Myocyte (in vitro differentiated cells): ENCODE results near the gene KCNQ2. TPM values are rescaled to one million over a fixed set of nuclear protein-coding genes. Genes with fewer than 3 reads are reported as not detected.

Source experiments
- DNase-seq: peaks from one replicate; pipeline ENCODE4 v3.0.0-alpha.2; 2012; ENCODE audit warnings: low read depth
- total RNA-seq: library from RNA; depleted of rRNA; stranded (reverse); fragments of >200 nt; gene quantifications from 2 replicates; pipeline ENCODE4 v1.2.3, GENCODE V29; 2014

Gene KCNQ2
- total RNA-seq, 1 donor from 2014 or later = not detected

DNA sequence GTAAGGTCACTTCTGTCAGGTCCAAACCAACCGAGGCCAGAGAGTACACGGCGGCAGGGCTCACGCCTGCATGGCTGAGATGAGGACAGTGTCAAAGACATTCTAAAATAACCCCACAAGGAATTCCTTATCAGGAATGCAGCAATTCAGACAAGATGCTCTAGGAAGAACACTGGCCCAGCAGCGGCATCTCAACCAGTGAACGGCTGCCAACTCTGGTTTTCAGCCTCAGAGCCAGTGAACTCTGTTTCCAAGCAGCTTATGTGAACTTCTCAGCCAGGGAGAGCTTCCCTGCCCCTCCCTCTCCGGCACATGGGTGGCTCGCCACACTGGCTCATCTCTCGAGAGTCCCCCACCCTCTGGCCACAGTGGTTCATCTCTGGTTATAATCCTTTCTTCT, 36.9 kb downstream of the KCNQ2 start:
- no peak for DNase-seq

DNA sequence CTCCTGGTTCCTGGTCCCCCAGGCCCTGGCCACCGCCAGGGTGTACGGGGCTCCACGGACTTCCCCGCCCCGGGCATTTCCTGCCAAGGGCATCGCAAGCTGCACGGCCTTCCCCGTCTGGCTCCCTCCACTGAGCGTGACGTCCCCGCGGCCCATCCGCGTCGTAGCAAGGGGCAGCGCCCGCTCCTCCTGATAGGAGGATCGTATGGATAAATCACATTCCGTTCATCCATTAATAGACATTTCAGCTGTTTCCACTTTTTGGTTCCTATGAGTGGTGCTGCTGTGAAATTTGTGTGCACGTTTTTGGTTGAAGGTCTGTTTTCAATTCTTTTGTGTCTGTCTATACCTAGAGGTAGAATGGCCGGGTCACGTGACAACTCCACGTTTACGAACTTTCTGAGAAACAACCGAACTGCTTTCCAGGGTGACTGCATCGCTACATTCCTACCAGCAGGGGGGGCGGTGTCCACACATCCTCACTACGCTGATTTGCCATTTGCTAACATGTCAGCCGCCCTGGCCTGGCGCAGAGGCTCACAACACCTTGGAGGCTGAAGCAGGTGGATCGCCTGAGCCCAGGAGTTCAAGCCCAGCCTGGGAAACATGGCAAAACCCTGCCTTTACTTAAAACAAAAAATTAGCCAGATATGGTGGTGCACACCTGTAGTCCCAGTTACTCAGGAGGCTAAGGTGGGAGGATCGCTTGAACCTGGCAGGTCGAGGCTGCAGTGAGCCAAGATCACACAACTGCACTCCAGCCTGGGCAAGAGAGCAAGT, 37.7 kb downstream of the KCNQ2 start:
- DNase-seq = no peak

DNA sequence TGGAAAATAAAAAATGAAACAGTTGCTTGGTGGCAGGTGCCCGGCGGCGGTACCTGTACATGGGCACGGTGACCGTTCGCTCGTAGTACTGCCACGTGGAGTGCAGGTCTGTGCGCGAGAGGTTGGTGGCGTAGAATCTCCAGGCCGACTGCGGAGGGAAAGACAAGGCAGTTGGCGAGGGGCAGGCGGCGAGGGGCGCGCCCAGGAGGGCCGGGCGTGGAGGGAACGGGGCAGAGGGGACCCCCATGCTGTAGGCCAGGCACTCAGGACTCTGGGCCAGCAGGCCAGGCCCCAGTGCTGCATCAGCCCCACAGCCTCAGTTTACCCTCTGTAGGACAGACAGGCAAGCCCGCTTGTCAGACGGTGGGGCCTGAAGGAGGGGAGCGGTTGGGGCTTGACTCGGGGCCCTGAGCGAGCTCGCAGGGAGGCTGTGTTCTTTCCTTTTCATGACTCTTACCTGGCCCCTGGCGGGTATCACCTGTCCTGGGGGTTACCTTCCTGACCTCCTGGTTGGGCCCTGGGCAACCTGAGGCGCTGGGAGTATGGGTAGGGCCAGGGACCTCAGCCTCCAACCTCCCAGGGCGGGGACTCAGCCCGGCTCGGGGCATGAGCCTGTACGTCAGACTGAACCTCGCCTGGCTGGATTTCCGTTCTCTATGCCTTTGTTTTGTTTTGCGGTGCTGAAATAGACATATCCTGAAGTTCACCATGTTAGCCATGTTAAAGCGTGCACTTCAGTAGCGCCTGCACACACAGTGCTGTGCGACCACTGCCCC, 38.5 kb downstream of the KCNQ2 start:
- no peak for DNase-seq

DNA sequence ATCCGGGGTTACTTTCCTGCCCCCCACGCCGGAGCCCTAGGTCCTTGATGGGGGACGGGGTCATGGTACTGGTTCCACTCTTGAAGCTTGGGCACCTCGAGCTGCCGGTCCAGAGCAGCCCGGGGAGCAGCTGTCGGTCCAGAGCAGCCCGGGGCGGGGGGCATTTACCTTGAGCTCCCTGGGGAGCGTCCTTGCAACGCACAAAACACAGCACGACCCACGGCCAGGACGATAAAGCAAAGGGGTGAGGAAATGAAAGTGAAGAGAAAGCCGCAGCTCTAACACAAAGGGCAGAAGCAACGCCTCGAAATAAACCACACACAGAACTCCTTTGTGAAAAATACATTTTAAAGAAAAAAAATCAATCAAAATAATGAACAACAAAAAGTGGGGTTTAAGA, 39.1 kb downstream of the KCNQ2 start:
- no peak for DNase-seq

DNA sequence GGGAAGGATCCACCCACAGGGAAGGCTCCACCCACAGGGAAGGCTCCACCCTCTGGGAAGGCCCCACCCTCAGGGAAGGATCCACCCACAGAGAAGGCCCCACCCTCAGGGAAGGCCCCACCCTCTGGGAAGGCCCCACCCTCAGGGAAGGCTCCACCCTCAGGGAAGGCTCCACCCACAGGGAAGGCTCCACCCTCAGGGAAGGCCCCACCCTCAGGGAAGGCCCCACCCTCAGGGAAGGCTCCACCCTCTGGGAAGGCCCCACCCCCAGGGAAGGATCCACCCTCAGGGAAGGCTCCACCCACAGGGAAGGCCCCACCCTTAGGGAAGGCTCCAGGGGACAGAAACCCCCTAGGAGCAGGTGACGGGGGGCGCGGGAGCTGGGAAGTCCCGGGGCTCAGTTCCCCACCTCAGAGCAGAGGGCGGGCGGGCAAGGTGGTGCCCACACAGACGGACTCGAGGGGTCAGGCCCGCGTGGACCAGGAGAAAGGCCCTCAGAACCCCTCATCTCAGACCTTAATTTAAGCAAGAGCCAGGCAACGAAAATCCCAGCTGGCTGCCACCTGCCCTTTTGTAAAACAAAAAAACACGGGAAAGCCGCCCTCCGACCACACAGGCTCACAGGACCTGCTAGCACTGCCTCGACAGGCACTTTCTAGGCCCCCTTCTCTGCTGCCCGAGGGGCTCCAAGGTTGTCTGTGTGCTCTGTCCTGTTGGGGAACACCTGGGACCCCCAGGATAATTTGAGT, 39.7 kb downstream of the KCNQ2 start:
- no peak for DNase-seq

DNA sequence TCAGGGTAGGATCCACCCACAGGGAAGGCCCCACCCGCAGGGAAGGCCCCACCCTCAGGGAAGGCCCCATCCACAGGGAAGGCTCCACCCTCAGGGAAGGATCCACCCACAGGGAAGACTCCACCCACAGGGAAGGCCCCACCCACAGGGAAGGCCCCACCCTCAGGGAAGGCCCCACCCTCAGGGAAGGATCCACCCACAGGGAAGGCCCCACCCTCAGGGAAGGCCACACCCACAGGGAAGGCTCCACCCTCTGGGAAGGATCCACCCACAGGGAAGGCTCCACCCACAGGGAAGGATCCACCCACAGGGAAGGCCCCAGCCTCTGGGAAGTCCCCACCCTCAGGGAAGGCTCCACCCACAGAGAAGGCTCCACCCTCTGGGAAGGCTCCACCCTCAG, 40.5 kb downstream of the KCNQ2 start:
- no peak for DNase-seq

DNA sequence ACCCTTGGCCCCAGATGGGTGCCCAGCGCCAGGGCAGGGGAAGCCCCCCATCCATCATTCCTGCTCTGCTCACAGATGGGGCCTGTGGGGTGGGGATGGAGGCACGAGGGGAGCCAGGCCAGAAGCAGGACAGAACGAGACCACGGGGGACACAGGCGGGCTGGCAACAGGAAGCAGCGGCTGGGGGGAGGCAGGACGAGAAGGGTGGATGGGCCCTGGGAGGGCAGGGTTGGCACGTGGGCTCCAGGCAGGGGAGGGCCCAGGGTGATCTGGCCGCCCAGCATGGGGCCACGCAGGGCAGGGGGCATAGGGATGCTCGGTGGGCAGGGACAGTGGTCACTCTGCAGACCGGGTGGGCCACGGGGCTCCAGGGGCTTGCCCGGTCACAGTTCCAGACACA, 41.6 kb downstream of the KCNQ2 start:
- DNase-seq = no peak

DNA sequence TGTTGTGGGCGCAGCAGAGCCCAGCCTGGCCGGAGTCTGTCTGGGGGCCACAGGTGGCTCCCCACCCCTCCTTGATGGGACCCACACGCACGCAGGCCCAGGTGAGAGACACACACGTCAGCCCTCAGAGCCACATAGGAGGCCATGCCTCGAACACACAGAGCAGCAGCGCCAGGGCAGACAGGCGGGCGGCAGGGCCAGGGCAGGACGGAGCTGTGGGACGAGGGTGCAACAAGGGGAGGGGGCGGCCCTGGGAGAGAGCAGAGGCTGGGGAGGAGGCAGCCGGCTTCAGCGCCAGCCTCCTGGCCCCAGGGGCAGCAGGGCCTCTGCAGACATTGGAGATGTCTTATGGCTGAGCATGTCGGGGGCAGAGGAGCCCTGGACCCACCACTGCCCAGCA, 42.5 kb downstream of the KCNQ2 start:
- DNase-seq = no peak

DNA sequence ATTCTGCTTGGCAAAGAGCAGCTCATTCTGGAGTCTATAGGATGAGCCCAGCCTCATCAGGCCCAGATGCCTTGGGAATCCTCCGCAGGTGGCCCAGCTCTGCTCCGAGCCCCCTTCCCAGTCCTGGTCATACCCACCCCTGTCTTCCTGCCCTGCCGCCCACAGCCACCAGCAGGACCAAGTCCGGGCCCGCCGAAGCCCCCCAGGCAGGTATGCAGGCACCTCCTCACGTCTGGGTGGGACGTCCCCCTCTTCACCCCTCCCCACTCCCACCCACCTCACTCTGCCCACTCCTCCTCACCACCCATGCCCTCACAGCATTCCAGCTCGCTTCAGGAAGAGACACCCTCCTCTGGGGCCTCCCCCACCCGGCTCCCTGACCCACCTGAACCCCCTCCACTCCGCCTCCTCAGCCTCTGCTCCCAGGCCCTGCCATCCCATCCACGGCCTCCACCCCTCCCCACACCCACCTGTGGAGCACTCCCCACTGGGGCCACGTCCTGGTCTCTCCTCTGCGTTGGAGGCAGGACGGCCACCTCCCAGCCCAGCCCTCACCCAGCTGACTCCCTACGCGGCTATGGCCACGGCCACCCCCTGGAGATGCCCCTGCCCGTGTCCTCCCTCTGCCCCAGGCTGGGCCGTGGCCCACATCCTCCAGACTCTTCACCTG, 43.4 kb downstream of the KCNQ2 start:
- no peak for DNase-seq

DNA sequence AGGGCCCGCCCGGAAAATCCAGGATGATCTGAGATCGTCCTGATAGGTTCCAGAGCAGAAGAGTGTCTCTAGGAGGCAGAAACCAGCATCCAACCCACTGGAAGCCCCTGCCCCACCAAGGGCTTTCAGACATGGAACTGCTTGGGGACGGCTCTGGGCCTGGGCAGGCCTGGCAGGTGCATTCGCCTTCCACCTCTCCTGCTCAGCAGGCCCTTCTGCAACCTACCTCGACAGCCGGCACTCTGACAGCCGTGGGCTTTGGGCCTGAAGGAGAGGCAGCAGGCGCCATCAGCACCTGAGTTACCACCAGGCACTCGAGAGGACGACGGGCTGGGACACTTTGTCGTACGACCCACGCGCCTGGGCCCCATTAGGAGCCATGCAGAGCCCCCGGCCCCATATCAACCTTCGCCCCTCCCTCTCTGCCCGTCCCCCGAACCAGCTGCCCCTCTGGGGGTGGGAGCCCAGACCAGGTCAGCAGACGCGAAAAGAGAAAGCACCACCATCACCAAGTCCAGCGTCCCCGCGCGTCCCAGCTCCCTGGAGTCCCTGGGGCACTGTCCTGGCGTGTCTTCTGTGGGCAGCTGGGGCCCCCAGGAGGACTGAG, 44.6 kb downstream of the KCNQ2 start:
- DNase-seq = no peak

DNA sequence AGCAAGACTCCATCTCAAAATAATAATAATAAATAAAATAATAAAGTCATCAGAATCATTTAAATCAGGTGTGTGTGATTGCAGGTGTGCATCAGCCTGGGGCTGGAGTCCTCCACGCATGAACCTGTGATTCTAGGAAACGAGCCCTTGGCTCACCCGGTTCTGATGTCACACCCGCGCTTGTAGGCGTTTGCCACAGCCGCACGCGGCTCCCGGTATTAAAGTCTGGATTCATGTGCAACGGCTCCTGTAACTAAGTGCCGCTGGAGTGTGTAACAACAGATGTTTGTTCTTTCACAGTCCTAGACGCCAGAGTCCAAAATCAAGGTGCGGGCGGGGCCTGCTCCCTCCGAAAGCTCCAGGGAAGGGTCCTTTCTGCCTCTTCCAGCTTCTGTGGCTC, 45.2 kb downstream of the KCNQ2 start:
- DNase-seq = no peak

DNA sequence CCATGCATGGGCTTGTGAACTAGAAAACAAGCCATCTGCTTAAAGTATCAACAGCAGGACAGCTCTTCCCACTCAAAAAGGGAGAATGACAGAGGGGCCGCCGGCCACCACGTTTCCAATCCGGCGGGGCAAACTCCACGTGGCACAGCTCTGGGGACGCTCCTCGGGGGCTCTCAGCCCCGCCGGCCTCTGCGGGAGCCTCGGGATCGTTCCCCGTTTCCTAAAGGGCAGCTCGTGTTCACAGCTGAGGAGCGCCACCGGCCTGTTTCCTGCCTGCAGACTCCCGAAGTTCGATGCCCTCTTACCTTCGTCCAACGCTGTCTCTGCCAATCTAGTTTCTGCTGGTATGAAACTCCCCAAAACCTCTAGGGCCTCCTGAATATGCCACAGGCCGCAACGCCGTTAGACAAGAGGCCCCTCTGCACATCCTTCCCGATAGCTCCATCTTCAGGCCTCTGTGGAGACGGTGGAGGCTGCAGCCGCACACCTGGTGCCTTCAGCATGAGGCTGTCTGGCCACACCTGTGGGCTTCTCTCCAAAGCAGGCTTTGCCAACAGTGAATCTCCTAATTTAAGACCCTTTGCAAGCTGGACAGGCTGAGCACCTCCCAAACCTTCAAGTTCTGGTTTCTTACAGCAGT, 46.5 kb downstream of the KCNQ2 start:
- DNase-seq = no peak

DNA sequence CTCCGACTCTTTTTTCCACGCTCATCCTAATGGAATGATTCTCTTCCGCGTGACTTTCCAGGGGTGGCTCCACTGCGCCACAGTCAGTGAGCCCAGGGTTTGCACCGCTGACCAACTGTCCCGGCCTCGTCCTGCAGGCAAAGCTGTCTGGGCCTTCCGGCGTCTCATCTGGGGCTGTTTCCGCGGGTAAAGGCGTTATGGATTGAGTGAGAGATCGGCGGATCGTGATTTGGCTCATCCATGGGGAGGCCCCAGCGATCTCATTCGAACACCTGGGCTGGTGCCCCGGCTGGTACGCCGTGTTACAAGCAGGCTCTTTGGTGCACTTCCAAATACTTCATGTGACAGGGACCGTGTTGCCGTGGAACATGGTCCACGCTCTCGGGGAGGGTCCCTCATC, 47.8 kb downstream of the KCNQ2 start:
- DNase-seq = no peak

DNA sequence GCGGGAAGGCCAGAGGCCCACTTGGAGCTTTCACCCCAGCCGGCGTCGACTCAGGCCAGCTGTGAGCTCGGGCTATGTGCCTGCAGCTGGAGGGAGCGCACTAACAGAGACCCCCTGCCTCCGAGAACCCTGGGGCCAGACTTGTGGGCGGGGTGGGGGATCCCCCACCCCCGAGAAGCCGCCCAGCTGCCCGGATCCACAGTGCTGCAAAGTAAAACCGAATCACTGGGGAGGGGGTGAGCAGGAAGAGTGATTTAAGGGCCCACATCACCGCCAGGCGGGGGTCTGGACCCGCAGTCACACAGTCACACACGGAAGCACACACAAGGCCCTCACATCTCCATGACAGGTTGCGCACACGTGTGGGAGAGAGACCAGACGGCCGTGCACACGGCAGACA, 48.7 kb downstream of the KCNQ2 start:
- no peak for DNase-seq

DNA sequence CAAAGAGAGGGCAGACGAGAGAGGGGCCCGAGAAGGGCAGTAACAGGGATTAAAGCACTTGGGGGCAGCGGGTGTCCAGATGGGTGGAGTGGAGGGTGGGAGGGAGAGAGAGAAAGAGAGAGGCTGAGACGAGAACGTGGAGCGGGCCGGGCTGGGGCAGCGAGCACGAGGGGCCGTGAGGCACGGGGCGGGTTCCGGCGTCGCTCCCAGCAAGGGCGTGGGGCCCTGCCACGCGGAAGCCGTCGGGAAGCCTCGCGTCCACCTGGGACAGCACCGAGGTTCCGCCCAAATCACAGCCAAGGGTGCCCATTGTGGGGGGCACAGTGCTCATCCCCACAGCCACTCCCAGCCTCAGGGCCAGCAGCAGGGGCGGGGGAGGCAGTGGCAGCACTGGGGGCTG, 49.8 kb downstream of the KCNQ2 start:
- DNase-seq = no peak

DNA sequence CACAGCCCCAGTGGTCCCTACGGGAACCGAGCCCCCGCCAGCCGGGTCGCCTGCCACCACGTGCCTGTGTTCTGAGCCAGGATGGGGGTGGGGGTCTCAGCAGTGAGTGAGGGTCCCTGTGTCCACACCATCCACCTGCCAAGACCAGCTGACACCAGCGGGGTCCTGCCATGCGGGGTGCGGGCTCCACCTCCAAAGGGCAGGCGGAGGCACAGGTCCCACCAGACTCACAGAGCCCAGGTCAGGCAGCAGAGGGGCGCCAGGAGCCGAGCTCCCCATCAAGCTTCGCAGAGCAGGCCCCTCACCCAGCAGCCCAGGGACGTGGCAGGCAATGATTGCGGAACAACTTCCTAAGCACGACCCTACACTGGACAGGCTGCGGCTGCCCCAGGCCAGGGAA, 50.5 kb downstream of the KCNQ2 start:
- DNase-seq = no peak

DNA sequence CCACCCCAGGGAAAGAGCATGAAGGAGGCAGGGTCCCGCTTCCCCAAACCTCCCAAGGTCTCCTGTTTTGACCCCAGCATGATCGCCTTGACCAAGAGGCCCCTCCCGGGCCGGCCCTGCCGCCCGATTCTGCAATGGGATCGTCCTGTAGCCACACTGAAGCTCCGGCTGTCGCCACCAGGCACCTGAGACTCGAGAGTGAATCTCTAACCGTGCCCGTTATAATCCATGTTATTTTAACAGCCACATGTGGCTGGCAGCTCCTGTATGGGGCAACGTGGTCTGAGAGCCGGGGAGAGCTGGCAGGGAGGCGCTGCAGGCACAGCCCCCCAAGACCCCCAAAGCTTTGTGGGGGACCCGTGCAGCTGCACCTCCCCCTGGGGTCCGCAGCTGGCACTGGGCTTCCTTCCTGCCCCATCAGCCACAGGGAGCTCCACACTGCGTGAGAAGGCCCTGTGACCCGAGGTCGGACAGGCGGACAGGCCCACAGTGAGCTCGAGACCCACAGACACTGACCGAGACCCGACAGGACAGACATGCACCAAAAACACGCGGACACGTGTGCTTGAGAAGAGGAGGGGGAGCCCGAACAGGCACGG, 51.3 kb downstream of the KCNQ2 start:
- DNase-seq = no peak

DNA sequence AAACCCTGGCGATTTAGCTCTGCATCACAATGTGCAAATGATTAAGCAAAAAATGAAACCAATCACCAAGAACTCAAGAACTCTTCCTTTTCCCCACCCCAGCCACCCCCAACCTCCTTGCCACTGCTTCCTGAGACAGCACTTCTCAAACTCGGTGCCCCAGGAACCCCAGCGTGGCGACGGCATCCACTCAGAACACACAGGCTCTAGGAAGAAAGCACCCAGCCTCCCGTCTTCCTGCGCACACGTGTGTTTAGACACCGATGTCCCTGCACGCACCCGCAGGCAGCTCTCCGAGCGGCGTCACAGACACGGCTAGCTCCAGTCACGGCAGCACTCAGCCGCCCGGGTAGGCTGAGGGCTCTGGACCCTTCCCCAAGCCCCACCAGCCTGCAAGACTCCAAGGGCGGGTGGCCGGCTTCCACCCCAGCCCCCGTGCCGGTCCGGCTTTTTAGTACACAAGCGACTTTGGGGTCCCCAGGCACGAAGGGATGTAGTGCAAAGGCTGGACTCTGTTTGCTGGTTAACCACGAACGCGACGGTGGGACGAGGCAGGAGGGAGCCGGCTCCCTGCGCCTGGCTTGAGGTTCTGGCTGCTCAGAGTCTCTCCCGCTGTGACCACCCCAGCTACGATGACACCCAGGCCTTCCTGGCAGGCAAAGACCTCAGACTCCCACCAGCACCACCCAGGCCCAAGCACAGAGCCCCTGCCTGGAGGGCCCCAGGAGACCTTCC, 51.9 kb downstream of the KCNQ2 start:
- DNase-seq = no peak

DNA sequence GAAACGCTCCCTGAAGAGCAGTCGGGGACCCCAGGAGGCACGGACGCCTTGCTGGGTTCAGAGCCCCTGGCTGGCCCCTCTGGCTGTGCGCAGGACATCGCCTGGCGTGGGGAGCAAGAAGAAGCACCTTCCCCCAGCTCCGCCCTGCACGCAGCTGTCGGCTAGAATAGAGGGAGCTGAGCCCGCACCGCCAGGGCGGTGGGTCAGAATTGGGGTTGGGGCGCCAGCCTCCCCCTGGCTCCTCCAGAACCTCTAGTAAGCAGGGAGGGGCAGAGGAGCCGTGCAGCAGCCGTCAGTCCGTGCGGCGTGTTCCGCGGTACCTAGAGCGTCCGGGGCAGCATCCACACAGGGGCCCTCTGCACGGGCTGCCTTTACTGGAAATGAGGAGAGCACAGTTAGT, 53.2 kb downstream of the KCNQ2 start:
- DNase-seq = no peak

DNA sequence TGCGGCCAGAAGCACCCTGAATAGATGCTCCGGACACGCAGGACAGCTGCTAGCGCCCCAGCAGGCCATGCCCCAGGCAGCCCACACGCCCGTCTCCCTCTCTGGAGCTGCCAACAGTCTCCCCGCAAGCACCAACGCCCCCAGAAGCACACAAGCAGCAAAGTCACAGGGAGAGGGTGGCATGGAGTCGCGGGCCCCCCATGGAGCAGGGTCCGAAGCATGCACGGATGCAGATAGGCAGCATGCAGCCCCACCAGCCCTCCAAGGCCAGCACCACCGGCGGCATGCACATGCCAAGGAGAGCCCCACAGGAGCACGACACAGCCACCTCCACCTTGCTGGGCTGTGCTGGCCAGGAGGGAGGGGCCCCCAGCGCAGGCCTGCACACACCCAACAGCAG, 53.8 kb downstream of the KCNQ2 start:
- DNase-seq = no peak
